GM10248 (cell line): ENCODE data around the gene ZNF385A.

Experiments
- CTCF ChIA-PET: fragments of 300-600 bp; sonication (Branson Sonifier 250); formaldehyde crosslinking; extraction: SDS; loops from one replicate; lab custom pipeline; 2021; ENCODE audit warnings: antibody characterized with exemption; lab: Yijun Ruan, JAX
- POLR2A ChIA-PET: fragments of 350-650 bp; sonication (Branson Sonifier 250); formaldehyde crosslinking; extraction: SDS; loops from one replicate; lab custom pipeline; 2020; ENCODE audit warnings: antibody characterized with exemption; lab: Yijun Ruan, JAX
- DNase-seq: peaks from one replicate; pipeline ENCODE4 v3.0.0; 2012; ENCODE audit errors: extremely low spot score
- TF ChIP-seq, protein P1 (sequence below): IDR thresholded peaks from 2 replicates; pipeline ENCODE4 v1.5.1; 2012; ENCODE audit warnings: mild to moderate bottlenecking, low read depth; ENCODE audit errors: extremely low read depth, missing control alignments, control extremely low read depth

The ZNF385A gene

GRCh38 chr12:54338698-54339296 is 45.7 kb downstream of the ZNF385A start:
- CTCF ChIA-PET: interaction anchor here (2.8 to 7.4 kb wide), 3 partner anchors 6 to 45 kb away, joined by 11 to 46 read pairs (median 44); no protein-coding TSS in a partner anchor
- TF ChIP-seq, protein P1, sequence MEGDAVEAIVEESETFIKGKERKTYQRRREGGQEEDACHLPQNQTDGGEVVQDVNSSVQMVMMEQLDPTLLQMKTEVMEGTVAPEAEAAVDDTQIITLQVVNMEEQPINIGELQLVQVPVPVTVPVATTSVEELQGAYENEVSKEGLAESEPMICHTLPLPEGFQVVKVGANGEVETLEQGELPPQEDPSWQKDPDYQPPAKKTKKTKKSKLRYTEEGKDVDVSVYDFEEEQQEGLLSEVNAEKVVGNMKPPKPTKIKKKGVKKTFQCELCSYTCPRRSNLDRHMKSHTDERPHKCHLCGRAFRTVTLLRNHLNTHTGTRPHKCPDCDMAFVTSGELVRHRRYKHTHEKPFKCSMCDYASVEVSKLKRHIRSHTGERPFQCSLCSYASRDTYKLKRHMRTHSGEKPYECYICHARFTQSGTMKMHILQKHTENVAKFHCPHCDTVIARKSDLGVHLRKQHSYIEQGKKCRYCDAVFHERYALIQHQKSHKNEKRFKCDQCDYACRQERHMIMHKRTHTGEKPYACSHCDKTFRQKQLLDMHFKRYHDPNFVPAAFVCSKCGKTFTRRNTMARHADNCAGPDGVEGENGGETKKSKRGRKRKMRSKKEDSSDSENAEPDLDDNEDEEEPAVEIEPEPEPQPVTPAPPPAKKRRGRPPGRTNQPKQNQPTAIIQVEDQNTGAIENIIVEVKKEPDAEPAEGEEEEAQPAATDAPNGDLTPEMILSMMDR: no peak
- POLR2A ChIA-PET: no interaction called here
- DNase-seq: no peak

DNA sequence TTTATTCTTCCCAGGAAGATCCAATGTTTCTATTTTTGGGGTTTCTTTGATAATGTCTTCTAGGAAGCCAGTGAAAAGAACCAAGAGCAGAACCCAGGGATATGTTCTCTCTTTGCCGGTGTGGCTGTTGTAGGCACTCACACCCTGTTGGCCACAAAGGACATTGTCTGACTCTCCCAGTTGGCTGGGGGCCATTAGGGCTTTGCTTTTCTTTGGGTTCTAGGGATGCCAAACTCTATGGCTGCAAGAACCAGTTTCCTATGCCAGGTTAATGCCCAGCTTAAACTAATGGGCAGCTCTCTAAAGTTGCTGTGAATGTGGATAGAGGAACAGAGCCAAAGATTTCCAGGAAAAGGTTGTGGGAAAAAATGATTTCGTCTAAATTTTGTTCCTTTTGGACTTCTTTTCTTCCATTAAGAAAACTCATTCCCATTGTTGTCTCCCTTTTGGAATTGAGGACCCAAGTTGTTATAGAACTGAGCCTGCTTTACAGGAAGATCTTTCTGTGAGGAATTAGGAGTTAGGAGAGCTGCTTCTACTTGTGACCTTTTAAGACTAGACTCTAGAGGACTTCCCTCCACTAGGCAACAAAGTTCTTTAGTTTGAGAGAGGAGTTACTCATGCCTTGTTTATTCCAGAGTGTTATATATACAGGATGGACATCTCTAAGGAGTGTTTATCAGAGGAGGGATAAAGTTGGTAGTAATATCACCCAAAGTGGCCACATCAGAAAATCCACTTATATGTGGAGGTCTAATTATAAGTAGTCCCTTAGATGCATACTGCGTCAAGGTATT is 46.5 kb downstream of the ZNF385A start:
- ChIA-PET POLR2A (no interaction called here), CTCF (interaction anchor here (0.8 to 7.6 kb wide), 19 partner anchors 7 to 86 kb away, joined by 3 to 64 read pairs (median 9); partner anchors contain the start of gene COPZ1)
- TF ChIP-seq, protein P1: no peak
- no peak for DNase-seq

DNA sequence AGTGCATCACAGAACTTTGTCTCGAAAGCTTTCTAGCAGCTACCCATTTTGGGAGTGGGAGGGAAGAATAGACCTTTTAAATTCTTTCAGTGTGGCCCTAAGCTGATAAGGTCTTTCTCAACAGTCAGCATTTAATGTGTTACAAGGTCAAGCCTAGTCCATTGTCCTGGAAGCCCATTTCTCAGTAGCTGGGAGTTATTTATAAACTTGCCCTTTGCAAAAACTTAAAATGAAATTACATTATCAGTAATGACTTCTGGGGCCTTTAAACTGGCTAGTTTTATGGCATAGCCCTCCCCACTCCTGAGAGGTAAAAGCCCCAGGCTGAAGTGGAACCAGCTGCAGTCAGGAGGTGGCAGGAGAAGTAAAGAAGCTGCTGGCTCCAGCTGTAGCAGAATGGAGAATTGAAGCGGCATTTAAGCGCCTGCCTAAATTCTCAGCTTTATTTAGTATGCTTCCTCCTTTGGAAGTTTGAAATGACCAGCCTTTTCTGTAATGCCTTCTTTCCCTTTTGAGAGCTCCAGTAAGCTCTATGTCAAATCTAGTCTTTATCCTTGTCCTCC is 47.2 kb downstream of the ZNF385A start:
- ChIA-PET CTCF (interaction anchor here (0.8 to 7.6 kb wide), 22 partner anchors 8 to 86 kb away, joined by 3 to 64 read pairs (median 6); partner anchors contain the start of gene COPZ1), POLR2A (no interaction called here)
- TF ChIP-seq, protein P1: no peak
- no peak for DNase-seq

- ChIA-PET CTCF (interaction anchor here (1.0 to 7.6 kb wide), 11 partner anchors 8 to 106 kb away, joined by 3 to 64 read pairs (median 8); partner anchors contain the start of gene COPZ1), POLR2A (interaction anchor here (0.6 to 1.7 kb wide), 2 partner anchors 9 to 35 kb away, joined by 3 to 5 read pairs; partner anchors contain the start of gene COPZ1)
- no peak for DNase-seq
- TF ChIP-seq, protein P1: no peak
These were observed 51.0 kb downstream of the ZNF385A start for GRCh38 chr12:54333420-54334034.

DNA sequence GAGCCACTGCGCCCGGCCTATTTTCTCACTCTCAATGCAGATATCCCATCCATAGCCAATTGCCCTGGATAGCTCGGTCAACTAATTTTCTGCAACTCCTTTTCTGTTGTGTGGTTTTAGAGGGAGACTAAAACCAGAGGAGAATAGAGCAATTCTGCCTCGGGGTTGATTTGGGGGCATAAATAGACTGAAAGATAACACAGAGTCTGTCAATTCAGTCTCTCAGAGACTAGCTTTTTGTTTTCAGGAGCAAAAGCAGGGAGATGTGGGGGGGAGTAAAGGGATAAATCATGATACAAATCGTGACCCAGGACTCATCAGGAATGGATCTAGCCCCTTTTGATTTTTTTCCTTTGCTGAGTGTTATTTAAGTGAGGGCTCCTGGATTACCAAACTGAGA is 53.1 kb downstream of the ZNF385A start:
- ChIA-PET POLR2A (no interaction called here), CTCF (interaction anchor here (1.6 to 7.6 kb wide), 4 partner anchors 14 to 49 kb away, joined by 3 to 48 read pairs (median 26); no protein-coding TSS in a partner anchor)
- no peak for DNase-seq
- TF ChIP-seq, protein P1: no peak

DNA sequence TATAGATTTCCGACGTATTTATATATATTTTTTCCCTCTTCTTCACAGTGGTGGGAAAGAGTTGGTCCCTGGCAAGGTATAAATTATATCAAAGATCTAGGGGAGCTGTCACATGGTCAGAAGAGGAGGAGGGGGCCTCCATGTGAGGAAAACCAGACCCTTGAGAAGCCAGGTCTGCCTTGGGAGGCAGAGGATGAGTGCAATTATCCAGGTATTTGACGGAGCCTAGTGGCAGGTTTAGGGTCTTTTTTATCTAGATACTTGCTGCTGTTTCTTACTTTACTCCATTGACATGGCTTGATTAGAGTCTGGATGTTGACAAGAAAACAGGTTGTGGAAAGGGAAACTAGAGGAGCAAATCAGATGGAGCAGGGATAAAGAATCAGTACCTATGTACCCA is 54.1 kb downstream of the ZNF385A start:
- ChIA-PET CTCF (interaction anchor here (2.5 to 7.6 kb wide), 2 partner anchors 38 to 50 kb away, joined by 7 to 48 read pairs; no protein-coding TSS in a partner anchor), POLR2A (no interaction called here)
- DNase-seq: no peak
- TF ChIP-seq, protein P1: no peak
